ENCODE results near the gene UROD.
"Not testable (repeated sequence)": the region's sequence is repeated elsewhere in the genome, so short reads cannot be mapped to it uniquely, and the experiment has no call there.

UROD gene

DNA sequence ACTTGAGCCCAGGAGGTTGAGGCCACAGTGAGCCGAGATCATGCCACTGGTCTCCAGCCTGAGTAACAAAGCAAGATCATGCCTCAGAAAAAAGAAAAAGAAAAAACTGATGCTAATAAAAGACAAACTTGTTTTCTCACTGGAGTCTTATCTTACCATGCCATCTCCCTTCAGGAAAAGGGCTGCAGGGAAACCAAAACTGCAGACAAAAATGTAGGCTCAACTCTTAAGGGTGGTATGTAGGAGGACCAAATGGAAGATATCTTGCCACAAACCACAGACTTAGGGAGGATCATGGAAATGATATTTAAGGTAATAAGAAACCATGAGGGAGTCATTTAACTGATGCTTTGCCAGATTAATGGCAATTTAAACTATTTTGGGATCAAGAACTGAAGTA lies 32.9 kb downstream of the UROD start:
- no peak for DNase-seq

DNA sequence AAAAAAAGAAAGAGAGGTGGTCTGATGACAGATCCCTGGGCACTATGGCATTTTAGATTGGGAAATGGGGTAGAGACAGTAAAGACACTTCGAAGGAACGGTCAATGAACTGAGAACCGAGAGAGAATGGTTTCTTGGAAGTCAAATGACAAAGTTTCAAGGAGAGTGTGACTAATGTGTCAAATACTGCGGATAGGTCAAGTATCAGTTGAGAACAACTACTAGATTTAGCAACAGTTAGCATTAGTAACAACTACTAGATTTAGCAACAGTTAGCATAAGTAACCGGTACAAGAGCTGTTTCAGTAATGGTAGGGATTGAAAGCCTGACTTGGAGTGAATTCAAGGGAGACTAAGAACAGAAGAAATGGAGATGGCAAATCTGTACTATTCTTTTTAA lies 35.0 kb downstream of the UROD start:
- DNase-seq: no peak

DNA sequence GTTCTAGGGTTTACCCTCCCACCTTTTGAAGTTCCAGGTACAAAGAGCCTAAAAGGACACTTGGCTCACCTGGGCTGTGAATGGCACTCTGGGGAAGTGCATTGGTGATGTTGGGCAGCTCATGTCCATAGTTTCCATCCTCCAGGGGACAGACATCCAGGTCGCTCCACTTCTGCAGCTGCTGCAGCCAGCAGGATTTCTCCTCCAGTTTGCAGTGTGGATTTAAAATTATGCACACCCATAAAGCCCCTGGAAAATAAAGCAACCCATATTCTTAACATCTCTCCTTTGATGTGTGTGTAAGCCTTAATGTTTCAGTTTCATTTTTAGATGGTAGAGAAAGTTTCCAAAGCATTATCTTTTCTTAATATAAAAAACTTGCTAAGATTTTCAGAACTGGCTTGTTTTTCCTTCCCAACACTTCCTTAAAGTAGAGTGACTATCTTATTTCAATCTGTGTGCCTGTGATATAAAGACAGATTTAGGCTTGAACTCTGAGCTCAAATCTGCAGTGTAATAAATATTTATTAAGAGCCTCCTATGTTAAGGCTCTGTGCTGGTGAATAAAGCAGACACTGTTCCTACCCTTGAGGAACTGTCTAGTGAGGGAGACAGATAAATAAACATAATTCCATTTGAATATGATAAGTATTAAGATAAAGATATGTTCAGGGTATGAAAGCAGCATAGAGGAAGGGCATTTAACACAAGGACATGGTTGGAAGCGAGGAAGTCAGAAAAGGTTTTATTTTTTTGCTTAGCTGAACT lies 39.1 kb downstream of the UROD start:
- DNase-seq: no peak

DNA sequence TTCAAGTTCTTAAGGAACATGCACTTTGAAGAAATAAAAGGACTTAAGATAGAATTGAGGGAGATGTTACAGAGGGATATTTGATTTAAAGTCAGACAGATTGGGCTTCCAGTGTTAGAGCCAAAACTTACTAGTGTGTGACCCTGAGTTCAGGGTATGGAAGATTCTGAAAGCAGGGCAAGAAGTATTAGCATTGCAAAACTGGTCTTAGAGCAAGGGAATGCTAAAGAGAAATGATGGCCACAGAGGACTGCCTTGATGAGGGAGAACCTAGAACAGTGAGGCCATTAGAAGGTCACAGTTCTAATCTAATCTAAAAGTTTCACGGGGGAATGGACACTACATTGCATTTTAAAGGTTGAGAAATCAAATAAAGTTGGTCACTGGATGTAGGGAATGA lies 45.5 kb downstream of the UROD start:
- DNase-seq: no peak

DNA sequence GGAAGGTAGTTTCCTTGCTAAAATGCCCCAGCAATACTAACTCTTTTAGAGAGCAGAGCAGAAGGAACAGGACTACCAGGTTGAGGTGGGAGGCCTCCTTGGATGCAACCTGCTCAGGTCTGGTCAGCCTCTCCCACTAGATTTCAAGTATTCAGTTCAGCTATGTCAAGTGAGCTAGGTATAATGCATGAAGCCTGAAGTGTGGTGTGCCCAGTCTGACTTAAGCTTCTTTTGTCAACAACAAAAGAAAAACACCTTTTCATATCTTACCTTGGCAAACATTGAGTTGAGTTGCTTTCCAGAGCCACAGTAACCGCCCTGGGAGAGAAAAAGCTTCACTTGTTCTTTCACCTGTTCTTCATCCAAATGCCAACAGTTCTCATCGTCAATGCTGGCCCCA lies 47.8 kb downstream of the UROD start:
- DNase-seq: no peak

DNA sequence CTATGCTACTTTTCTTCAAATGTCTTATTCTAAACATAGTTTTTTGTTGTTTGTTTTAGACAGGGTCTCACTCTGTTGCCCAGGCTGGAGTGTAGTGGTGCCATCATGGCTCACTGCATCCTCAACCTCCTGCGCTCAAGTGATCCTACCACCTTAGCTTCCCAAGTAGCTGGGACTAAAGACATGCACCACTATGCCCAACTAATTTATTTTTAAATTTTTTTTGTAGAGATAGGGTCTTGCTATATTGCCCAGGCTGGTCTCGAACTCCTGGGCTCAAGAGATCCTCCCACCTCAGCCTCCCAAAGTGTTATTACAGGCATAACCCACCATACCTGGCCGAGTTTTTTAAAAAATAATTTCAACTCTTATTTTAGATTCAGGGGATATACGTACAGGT lies 50.4 kb downstream of the UROD start:
- not testable (repeated sequence) for DNase-seq

DNA sequence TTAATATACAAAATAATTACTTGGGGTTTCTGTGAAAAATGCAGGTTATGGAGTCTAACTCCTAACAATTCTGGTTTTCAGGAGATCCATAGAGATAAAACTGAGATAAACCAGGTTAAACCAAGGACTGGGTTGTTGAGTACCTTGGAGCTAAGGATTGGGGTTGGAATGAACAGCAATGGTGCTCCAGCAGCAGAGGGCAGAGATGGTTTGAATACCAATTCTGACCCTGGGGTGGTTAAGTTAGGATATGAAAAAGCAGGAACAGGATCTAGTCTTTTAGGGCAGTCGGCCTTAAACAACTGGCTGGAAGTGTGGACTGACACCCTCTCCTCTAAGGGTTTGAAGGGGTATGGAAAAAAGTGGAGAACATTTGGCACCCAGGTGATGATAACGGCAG lies 53.0 kb downstream of the UROD start:
- DNase-seq: no peak

Measured in NCI-H1048 (cell line).